ENCODE results near the gene OXCT2. TPM values are rescaled to one million over a fixed set of nuclear protein-coding genes. Genes with fewer than 3 reads are reported as not detected.
"Not testable (repeated sequence)": the region's sequence is repeated elsewhere in the genome, so short reads cannot be mapped to it uniquely, and the experiment has no call there.

The OXCT2 gene
- polyA plus RNA-seq, 2 donors: 0.25 to 0.28 TPM

GRCh38 chr1:39802496-39803260, 31.5 kb upstream of the OXCT2 start:
- no peaks in the 10 kb centered on the region for H3K9me3 ChIP-seq (ENCODE audit: control insufficient read depth in 2 of 2, insufficient read depth in 1 of 2, low read depth in 1 of 2, low read length in 1 of 2)
- WGBS, 2 donors: 73 to 76% methylated on average over 14 of the region's 14 CpGs
- H3K36me3 ChIP-seq (ENCODE audit: control insufficient read depth in 2 of 2, insufficient read depth in 2 of 2, low read length in 1 of 2): no peaks in the 10 kb centered on the region
- H3K27ac ChIP-seq (ENCODE audit: low read depth in 2 of 2, low read length in 1 of 2): no peak overlapping the region
- H3K4me1 ChIP-seq (ENCODE audit: control insufficient read depth in 2 of 2, insufficient read depth in 2 of 2, low read length in 1 of 2): peaks cover 0 to 3% of the 10 kb centered on the region in 2 donors
- no peaks in the 10 kb centered on the region for H3K27me3 ChIP-seq (ENCODE audit: control insufficient read depth in 1 of 2, insufficient read depth in 2 of 2, low read length in 2 of 2)
- no peak overlapping the region for H3K4me3 ChIP-seq (ENCODE audit: low read depth in 1 of 2, low read length in 2 of 2)

- H3K9me3 ChIP-seq (ENCODE audit: control insufficient read depth in 2 of 2, insufficient read depth in 1 of 2, low read depth in 1 of 2, low read length in 1 of 2): no peaks in the 10 kb centered on the region
- 61 to 62% methylated on average over 3 of the region's 3 CpGs for WGBS, 2 donors
- H3K27me3 ChIP-seq (ENCODE audit: control insufficient read depth in 1 of 2, insufficient read depth in 2 of 2, low read length in 2 of 2): no peaks in the 10 kb centered on the region
Observed at GRCh38 chr1:39800471-39800835, 29.3 kb upstream of the OXCT2 start.

GRCh38 chr1:39799770-39800470, 28.8 kb upstream of the OXCT2 start:
- no peak overlapping the region for H3K4me3 ChIP-seq (ENCODE audit: low read depth in 1 of 2, low read length in 2 of 2)
- H3K27ac ChIP-seq (ENCODE audit: low read depth in 2 of 2, low read length in 1 of 2): peak overlapping the region in 1 of 2 donors; percentile 31
- 4% methylated on average over 8 of the region's 8 CpGs for WGBS, 2 donors

More at GRCh38 chr1:39800471-39800835, 29.3 kb upstream of the OXCT2 start:
- Histone ChIP-seq H3K4me3 (ENCODE audit: low read depth in 1 of 2, low read length in 2 of 2) (no peak overlapping the region), H3K4me1 (ENCODE audit: control insufficient read depth in 2 of 2, insufficient read depth in 2 of 2, low read length in 1 of 2) (peaks cover 0 to 3% of the 10 kb centered on the region in 2 donors), H3K27ac (ENCODE audit: low read depth in 2 of 2, low read length in 1 of 2) (no peak overlapping the region), H3K36me3 (ENCODE audit: control insufficient read depth in 2 of 2, insufficient read depth in 2 of 2, low read length in 1 of 2) (no peaks in the 10 kb centered on the region)

DNA sequence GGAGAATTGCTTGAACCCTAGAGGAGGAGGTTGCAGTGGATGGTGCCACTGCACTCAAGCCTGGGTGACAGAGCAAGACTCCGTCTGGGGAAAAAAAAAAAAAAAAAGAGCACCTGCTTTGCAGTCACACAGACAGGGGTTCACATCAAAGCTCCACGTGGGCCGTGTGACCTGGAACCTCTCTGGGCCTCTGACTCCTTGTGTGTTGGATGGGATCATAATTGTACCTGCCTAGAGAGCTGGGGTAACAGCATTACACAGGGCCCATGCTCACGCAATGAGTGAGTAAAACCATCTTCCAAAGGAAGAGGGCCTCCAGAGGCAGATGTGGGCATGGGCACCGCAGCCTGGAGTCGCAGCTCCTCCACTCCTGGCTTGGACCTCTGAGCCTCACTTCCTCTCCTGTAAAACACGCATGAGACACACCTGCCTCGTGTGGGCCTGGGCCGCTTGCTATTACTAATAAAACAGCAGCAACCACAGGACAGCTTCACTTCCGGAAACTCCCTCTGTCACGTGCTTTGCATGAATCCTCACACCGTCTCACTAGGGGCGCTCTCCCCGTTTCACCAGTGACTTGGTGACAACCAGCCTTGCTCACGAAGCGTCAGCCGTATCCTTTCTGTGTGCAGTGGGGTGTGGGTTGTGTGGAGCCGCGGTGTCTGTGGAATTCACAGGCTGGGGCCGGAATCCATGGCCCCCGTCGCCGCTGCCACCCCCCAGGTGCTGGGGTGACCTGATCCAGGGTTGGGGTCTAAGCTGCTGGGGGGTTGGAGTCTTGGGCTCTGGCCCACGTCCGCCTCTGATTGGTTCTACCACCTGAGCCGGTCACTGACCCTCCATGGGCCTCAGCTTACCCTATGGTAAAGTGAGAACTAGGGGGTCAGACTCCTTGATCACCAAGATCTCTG, 28.0 kb upstream of the OXCT2 start:
- peak overlapping the region; percentile 70 to 71 for H3K27ac ChIP-seq (ENCODE audit: low read depth in 2 of 2, low read length in 1 of 2)

More at GRCh38 chr1:39799770-39800470, 28.8 kb upstream of the OXCT2 start:
- Histone ChIP-seq H3K27me3 (ENCODE audit: control insufficient read depth in 1 of 2, insufficient read depth in 2 of 2, low read length in 2 of 2) (no peaks in the 10 kb centered on the region), H3K4me1 (ENCODE audit: control insufficient read depth in 2 of 2, insufficient read depth in 2 of 2, low read length in 1 of 2) (peaks cover 0 to 3% of the 10 kb centered on the region in 2 donors), H3K9me3 (ENCODE audit: control insufficient read depth in 2 of 2, insufficient read depth in 1 of 2, low read depth in 1 of 2, low read length in 1 of 2) (no peaks in the 10 kb centered on the region), H3K36me3 (ENCODE audit: control insufficient read depth in 2 of 2, insufficient read depth in 2 of 2, low read length in 1 of 2) (no peaks in the 10 kb centered on the region)

DNA sequence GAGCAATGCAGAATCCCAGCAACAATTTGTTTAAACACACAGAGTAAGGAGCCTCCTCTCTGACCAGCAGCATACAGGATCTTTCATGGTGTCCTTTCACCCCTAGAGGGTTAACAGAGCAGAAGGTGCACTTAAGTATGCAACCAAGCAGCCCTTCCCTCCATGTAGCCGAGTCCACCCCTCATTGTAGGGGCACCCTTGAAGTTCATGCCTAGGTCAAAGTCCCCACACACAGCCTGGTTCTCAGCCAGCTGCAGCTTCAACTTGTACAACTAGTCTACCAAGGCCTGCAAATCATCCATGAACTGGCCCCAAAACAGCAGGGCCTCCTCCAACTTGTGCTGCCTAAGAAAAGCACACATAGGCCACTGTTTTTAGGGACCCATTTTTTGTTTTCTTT, 24.5 kb upstream of the OXCT2 start:
- H3K27me3 ChIP-seq (ENCODE audit: control insufficient read depth in 1 of 2, insufficient read depth in 2 of 2, low read length in 2 of 2): no peaks in the 10 kb centered on the region
- peaks cover 0 to 3% of the 10 kb centered on the region in 2 donors for H3K4me1 ChIP-seq (ENCODE audit: control insufficient read depth in 2 of 2, insufficient read depth in 2 of 2, low read length in 1 of 2)
- no peaks in the 10 kb centered on the region for H3K9me3 ChIP-seq (ENCODE audit: control insufficient read depth in 2 of 2, insufficient read depth in 1 of 2, low read depth in 1 of 2, low read length in 1 of 2)
- no peaks in the 10 kb centered on the region for H3K36me3 ChIP-seq (ENCODE audit: control insufficient read depth in 2 of 2, insufficient read depth in 2 of 2, low read length in 1 of 2)
- no peak overlapping the region for H3K27ac ChIP-seq (ENCODE audit: low read depth in 2 of 2, low read length in 1 of 2)
- no peak overlapping the region for H3K4me3 ChIP-seq (ENCODE audit: low read depth in 1 of 2, low read length in 2 of 2)
- WGBS, 2 donors: 24 to 48% methylated on average over 1 of the region's 1 CpG

More for the DNA sequence above, 28.0 kb upstream of the OXCT2 start:
- H3K4me1 ChIP-seq (ENCODE audit: control insufficient read depth in 2 of 2, insufficient read depth in 2 of 2, low read length in 1 of 2); H3K4me3 ChIP-seq (ENCODE audit: low read depth in 1 of 2, low read length in 2 of 2); H3K36me3 ChIP-seq (ENCODE audit: control insufficient read depth in 2 of 2, insufficient read depth in 2 of 2, low read length in 1 of 2); H3K27me3 ChIP-seq (ENCODE audit: control insufficient read depth in 1 of 2, insufficient read depth in 2 of 2, low read length in 2 of 2); H3K9me3 ChIP-seq (ENCODE audit: control insufficient read depth in 2 of 2, insufficient read depth in 1 of 2, low read depth in 1 of 2, low read length in 1 of 2): not testable (repeated sequence)
- WGBS, 2 donors: 45 to 55% methylated on average over 22 of the region's 26 CpGs

GRCh38 chr1:39791838-39792237, 20.7 kb upstream of the OXCT2 start:
- H3K4me1 ChIP-seq (ENCODE audit: control insufficient read depth in 2 of 2, insufficient read depth in 2 of 2, low read length in 1 of 2): peaks cover 3 to 7% of the 10 kb centered on the region in 2 donors
- no peaks in the 10 kb centered on the region for H3K36me3 ChIP-seq (ENCODE audit: control insufficient read depth in 2 of 2, insufficient read depth in 2 of 2, low read length in 1 of 2)
- no peaks in the 10 kb centered on the region for H3K27me3 ChIP-seq (ENCODE audit: control insufficient read depth in 1 of 2, insufficient read depth in 2 of 2, low read length in 2 of 2)
- H3K4me3 ChIP-seq (ENCODE audit: low read depth in 1 of 2, low read length in 2 of 2): no peak overlapping the region
- 94 to 98% methylated on average over 2 of the region's 2 CpGs for WGBS, 2 donors
- H3K9me3 ChIP-seq (ENCODE audit: control insufficient read depth in 2 of 2, insufficient read depth in 1 of 2, low read depth in 1 of 2, low read length in 1 of 2): no peaks in the 10 kb centered on the region
- H3K27ac ChIP-seq (ENCODE audit: low read depth in 2 of 2, low read length in 1 of 2): no peak overlapping the region

GRCh38 chr1:39789571-39790110, 18.5 kb upstream of the OXCT2 start:
- Histone ChIP-seq H3K36me3 (ENCODE audit: control insufficient read depth in 2 of 2, insufficient read depth in 2 of 2, low read length in 1 of 2) (no peaks in the 10 kb centered on the region), H3K27me3 (ENCODE audit: control insufficient read depth in 1 of 2, insufficient read depth in 2 of 2, low read length in 2 of 2) (no peaks in the 10 kb centered on the region), H3K4me1 (ENCODE audit: control insufficient read depth in 2 of 2, insufficient read depth in 2 of 2, low read length in 1 of 2) (peaks cover 3 to 7% of the 10 kb centered on the region in 2 donors), H3K9me3 (ENCODE audit: control insufficient read depth in 2 of 2, insufficient read depth in 1 of 2, low read depth in 1 of 2, low read length in 1 of 2) (no peaks in the 10 kb centered on the region), H3K4me3 (ENCODE audit: low read depth in 1 of 2, low read length in 2 of 2) (peak overlapping the region; percentile 62 to 65), H3K27ac (ENCODE audit: low read depth in 2 of 2, low read length in 1 of 2) (no peak overlapping the region)
- WGBS, 2 donors: 55 to 66% methylated on average over 15 of the region's 15 CpGs

DNA sequence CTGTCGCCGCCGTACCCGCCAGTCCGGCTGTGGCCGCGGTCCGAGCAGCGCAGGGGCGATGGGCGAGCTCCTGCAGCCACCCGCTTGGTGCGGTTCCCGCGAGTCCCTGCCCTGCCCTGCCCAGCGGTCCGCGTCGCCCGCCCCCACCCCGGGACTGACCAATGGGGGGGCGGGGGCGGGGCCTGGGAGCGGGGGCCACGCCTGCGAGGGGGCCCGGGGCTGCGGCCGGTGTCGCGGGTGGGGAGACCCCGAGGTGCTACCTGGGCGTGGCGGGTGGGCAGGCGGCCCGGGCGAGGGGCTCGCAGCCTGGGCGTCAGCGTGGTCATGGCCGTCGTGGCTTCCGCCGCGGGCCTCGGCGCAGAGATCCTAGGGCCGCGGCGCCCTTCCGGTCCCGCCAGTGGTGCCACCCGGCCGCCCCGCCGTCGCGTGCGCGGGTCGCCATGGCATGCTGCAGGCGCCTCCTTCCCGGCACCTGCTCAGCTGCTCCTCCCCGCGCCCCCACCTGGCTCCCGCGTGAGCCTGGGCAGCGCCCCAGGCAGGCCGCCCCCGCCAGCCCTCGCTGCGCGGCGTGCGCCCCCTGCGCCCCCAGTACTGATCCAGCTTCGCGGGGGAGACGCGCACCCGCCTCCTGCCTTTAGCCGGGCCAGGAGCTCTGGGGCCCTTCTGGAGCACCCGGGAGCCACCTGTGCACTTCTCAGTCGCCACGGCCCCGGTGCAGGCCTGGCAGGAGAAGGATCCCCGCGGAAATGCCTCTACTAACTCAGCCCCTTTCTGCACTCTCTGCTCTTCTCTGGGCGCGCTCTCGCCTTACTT, 17.8 kb upstream of the OXCT2 start, which contains the start of gene BMP8B:
Gene BMP8B, minus strand, starts transcription at position 108 of the 813 bp plus-strand sequence. CDS start 380 bp downstream, outside the sequence.
- Histone ChIP-seq H3K4me1 (ENCODE audit: control insufficient read depth in 2 of 2, insufficient read depth in 2 of 2, low read length in 1 of 2) (peaks cover 3 to 7% of the 10 kb centered on the region in 2 donors), H3K4me3 (ENCODE audit: low read depth in 1 of 2, low read length in 2 of 2) (peak within 1 kb of the TSS; percentile 62 to 65), H3K27me3 (ENCODE audit: control insufficient read depth in 1 of 2, insufficient read depth in 2 of 2, low read length in 2 of 2) (no peaks in the 10 kb centered on the region), H3K27ac (ENCODE audit: low read depth in 2 of 2, low read length in 1 of 2) (no peak within 1 kb of the TSS), H3K36me3 (ENCODE audit: control insufficient read depth in 2 of 2, insufficient read depth in 2 of 2, low read length in 1 of 2) (no peaks in the 10 kb centered on the region), H3K9me3 (ENCODE audit: control insufficient read depth in 2 of 2, insufficient read depth in 1 of 2, low read depth in 1 of 2, low read length in 1 of 2) (no peaks in the 10 kb centered on the region)
- 2% methylated on average over 59 to 91 of the region's 91 CpGs for WGBS, 2 donors

Data from esophagus (tissue), 2 donors.